CD4-positive, alpha-beta T cell (primary cell): ENCODE measurements around the gene ARHGEF10L. TPM values are rescaled to one million over a fixed set of nuclear protein-coding genes. Genes with fewer than 3 reads are reported as not detected.

Experiments used
- ATAC-seq: fragments of 200-7000 bp; cut with Tn5 transposase; one replicate; pipeline ENCODE4 v1.10.0; 2022; ENCODE audit warnings: mild to moderate bottlenecking; ENCODE audit not compliant: poor library complexity
- CTCF ChIA-PET: fragments of 350-600 bp; sonication (Branson Sonifier 250); formaldehyde crosslinking; loops from one replicate; lab custom pipeline; 2021; ENCODE audit warnings: antibody characterized with exemption, inconsistent platforms; lab: Charles Lee
- POLR2A ChIA-PET: fragments of 350-600 bp; sonication (Branson Sonifier 250); formaldehyde crosslinking; loops from one replicate; lab custom pipeline; 2021; ENCODE audit warnings: antibody characterized with exemption, inconsistent platforms; lab: Charles Lee
- DNase-seq, 14 experiments: peaks; one replicate each; pipeline ENCODE4 v3.0.0-alpha.2; 2013 to 2020; ENCODE audit warnings: mixed read lengths in 2 of 14
- H3K27ac ChIP-seq, 2 donors: one replicate each; pipeline versions ENCODE4 v1.5.1 to v1.7.0; 2013; ENCODE audit warnings: low read length in 2 of 2, low read depth in 1 of 2, mild to moderate bottlenecking in 1 of 2
- H3K27me3 ChIP-seq, 2 experiments: 1 replicate in 1 of 2; 2 replicates in 1 of 2; pipeline versions ENCODE4 v1.6.1 to v1.7.0; 2013; ENCODE audit warnings: low read length in 2 of 2, control low read depth in 1 of 2, mild to moderate bottlenecking in 1 of 2, moderate library complexity in 1 of 2; ENCODE audit not compliant: insufficient read depth in 2 of 2, control insufficient read depth in 1 of 2
- H3K36me3 ChIP-seq: one replicate; pipeline ENCODE4 v1.6.1; 2013; ENCODE audit warnings: low read length, control low read depth; ENCODE audit not compliant: insufficient read depth
- H3K4me1 ChIP-seq: one replicate; pipeline ENCODE4 v1.6.1; 2013; ENCODE audit warnings: low read length, control low read depth; ENCODE audit not compliant: insufficient read depth
- H3K4me3 ChIP-seq: one replicate; pipeline ENCODE4 v1.5.1; 2013; ENCODE audit warnings: mild to moderate bottlenecking, low read length, moderate library complexity
- H3K9me3 ChIP-seq, 2 experiments: 1 replicate in 1 of 2; 2 replicates in 1 of 2; pipeline versions ENCODE4 v1.6.1 to v1.7.0; 2013; ENCODE audit warnings: low read length in 2 of 2, mild to moderate bottlenecking in 2 of 2, control low read depth in 1 of 2, moderate library complexity in 1 of 2; ENCODE audit not compliant: control insufficient read depth in 1 of 2, insufficient read depth in 1 of 2
- H3K27ac Mint-ChIP-seq: one replicate; pipeline ENCODE4 v1.8.0; 2020; ENCODE audit warnings: mixed read lengths
- H3K27me3 Mint-ChIP-seq: one replicate; pipeline ENCODE4 v1.8.0; 2021; ENCODE audit warnings: mixed read lengths
- H3K36me3 Mint-ChIP-seq: one replicate; pipeline ENCODE4 v1.8.0; 2021; ENCODE audit warnings: low read depth, mixed read lengths
- H3K4me1 Mint-ChIP-seq: one replicate; pipeline ENCODE4 v1.8.0; 2021; ENCODE audit warnings: low read depth, mixed read lengths
- H3K4me3 Mint-ChIP-seq: one replicate; pipeline ENCODE4 v1.8.0; 2020; ENCODE audit warnings: mild to moderate bottlenecking, mixed read lengths
- H3K9me3 Mint-ChIP-seq: one replicate; pipeline ENCODE4 v1.8.0; 2020; ENCODE audit warnings: mixed read lengths
- intact Hi-C, 2 experiments: fragments of 100-400 bp; cut with DNase I in 1 of 2; cut with micrococcal nuclease in 1 of 2; formaldehyde crosslinking; loops; one replicate each; pipeline versions ENCODE4 v1.15.1 to v1.9.0; 2023 to 2025; cut with DNase I, micrococcal nuclease
- total RNA-seq, 174 experiments: library from RNA in 2 of 174; stranded (reverse) in 2 of 174; gene quantifications; one replicate each; pipeline ENCODE4 v1.2.3 and lab custom pipeline; 2021 to 2026
- TF ChIP-seq, protein P1 (sequence below): fragments of 200-600 bp; IDR thresholded peaks from one replicate; pipeline ENCODE4 v1.8.0; 2022; ENCODE audit warnings: antibody characterized with exemption, mild to moderate bottlenecking

The ARHGEF10L gene
- total RNA-seq, 2 experiments from 2014 or later = 0.11 to 0.22 TPM

- H3K27me3 ChIP-seq = no peaks in the 10 kb centered on the region
- no peak for ATAC-seq
- H3K4me1 Mint-ChIP-seq = no peaks in the 10 kb centered on the region
- H3K4me3 Mint-ChIP-seq = no peak overlapping the region
- H3K27ac ChIP-seq = no peak overlapping the region
- intact Hi-C loops = no loop called here
- H3K27me3 Mint-ChIP-seq = peaks cover 4% of the 10 kb centered on the region
- TF ChIP-seq, protein P1, sequence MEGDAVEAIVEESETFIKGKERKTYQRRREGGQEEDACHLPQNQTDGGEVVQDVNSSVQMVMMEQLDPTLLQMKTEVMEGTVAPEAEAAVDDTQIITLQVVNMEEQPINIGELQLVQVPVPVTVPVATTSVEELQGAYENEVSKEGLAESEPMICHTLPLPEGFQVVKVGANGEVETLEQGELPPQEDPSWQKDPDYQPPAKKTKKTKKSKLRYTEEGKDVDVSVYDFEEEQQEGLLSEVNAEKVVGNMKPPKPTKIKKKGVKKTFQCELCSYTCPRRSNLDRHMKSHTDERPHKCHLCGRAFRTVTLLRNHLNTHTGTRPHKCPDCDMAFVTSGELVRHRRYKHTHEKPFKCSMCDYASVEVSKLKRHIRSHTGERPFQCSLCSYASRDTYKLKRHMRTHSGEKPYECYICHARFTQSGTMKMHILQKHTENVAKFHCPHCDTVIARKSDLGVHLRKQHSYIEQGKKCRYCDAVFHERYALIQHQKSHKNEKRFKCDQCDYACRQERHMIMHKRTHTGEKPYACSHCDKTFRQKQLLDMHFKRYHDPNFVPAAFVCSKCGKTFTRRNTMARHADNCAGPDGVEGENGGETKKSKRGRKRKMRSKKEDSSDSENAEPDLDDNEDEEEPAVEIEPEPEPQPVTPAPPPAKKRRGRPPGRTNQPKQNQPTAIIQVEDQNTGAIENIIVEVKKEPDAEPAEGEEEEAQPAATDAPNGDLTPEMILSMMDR = no peak
- H3K4me1 ChIP-seq = no peaks in the 10 kb centered on the region
- H3K36me3 ChIP-seq = no peaks in the 10 kb centered on the region
- H3K27ac Mint-ChIP-seq = no peak overlapping the region
- no peaks in the 10 kb centered on the region for H3K36me3 Mint-ChIP-seq
- POLR2A ChIA-PET = no interaction called here
- DNase-seq = no peak
- H3K4me3 ChIP-seq = no peak overlapping the region
- H3K9me3 ChIP-seq = peaks cover 0 to under 1% of the 10 kb centered on the region in 2 experiments
- H3K9me3 Mint-ChIP-seq = no peaks in the 10 kb centered on the region
- CTCF ChIA-PET = no interaction called here
These were observed 130.5 kb downstream of the ARHGEF10L start for GRCh38 chr1:17669866-17670451.

- Mint-ChIP-seq H3K36me3 (no peaks in the 10 kb centered on the region), H3K9me3 (no peaks in the 10 kb centered on the region), H3K4me3 (no peak overlapping the region), H3K27me3 (peaks cover 4% of the 10 kb centered on the region), H3K27ac (no peak overlapping the region), H3K4me1 (no peaks in the 10 kb centered on the region)
- CTCF ChIA-PET = no interaction called here
- H3K4me1 ChIP-seq = no peaks in the 10 kb centered on the region
- no peak for ATAC-seq
- TF ChIP-seq, protein P1 = no peak
- no peaks in the 10 kb centered on the region for H3K27me3 ChIP-seq
- no peak overlapping the region for H3K4me3 ChIP-seq
- POLR2A ChIA-PET = no interaction called here
- intact Hi-C loops = no loop called here
- peaks cover 0 to 4% of the 10 kb centered on the region in 2 experiments for H3K9me3 ChIP-seq
- H3K36me3 ChIP-seq = no peaks in the 10 kb centered on the region
- DNase-seq = no peak
- no peak overlapping the region for H3K27ac ChIP-seq
These were observed 131.3 kb downstream of the ARHGEF10L start for GRCh38 chr1:17670587-17671313.

DNA sequence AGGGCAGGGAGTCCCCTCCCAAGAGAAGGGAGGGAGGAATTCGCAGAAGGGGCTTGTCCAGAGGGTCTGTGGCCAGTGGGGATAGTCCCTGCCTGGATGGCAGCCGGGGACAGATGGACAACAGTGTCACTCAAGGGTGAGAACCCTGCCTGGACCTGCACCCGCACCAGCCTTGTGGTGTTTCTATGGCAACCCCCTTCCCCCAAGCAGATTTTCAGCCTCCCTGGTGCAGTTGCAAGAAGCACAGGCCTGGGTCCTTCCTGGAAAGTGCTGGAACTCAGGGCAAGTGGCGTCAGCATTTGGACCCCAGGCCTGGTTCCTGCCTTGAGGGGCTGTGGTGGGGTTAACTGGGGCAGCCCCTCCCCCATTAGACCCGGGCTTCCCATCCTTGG is 131.8 kb downstream of the ARHGEF10L start:
- peaks cover 4% of the 10 kb centered on the region for H3K27me3 Mint-ChIP-seq

More for the DNA sequence above, 131.8 kb downstream of the ARHGEF10L start:
- ChIA-PET POLR2A (no interaction called here), CTCF (no interaction called here)
- Mint-ChIP-seq H3K4me1 (no peaks in the 10 kb centered on the region), H3K9me3 (no peaks in the 10 kb centered on the region), H3K36me3 (no peaks in the 10 kb centered on the region), H3K4me3 (no peak overlapping the region), H3K27ac (no peak overlapping the region)
- TF ChIP-seq, protein P1 = no peak
- intact Hi-C loops = no loop called here
- ATAC-seq = no peak
- Histone ChIP-seq H3K4me3 (no peak overlapping the region), H3K27ac (no peak overlapping the region), H3K36me3 (no peaks in the 10 kb centered on the region), H3K27me3 (no peaks in the 10 kb centered on the region), H3K9me3 (peaks cover 0 to 4% of the 10 kb centered on the region in 2 experiments), H3K4me1 (no peaks in the 10 kb centered on the region)
- DNase-seq = no peak
